GM12872 (cell line): ENCODE data around the gene ITSN1.

ENCODE experiments used
- TF ChIP-seq, protein P1 (sequence below): IDR thresholded peaks from 3 replicates; pipeline ENCODE4 v1.5.1; 2011; ENCODE audit warnings: low read depth, mild to moderate bottlenecking, low read length, moderate library complexity; ENCODE audit not compliant: insufficient read depth

ITSN1 gene

DNA sequence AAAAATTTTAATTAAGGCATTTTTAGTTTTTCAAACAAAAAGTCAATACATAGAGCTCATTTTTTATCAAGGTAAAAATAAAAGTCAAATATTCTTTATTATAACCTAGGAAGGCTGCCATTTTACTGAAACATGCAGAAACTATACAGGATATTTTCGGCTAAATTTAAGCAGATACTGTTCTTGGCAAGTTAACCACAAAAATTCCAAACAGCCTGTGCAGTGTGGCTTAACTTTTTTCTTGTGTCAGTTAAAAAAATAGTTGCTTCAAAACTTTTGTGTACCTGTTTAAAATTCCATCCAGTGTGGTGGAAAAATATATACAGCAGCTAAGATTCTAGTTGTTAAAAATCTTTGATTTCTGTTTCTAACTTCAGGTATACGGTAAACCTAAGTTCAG is 138.3 kb downstream of the ITSN1 start:
- TF ChIP-seq, protein P1, sequence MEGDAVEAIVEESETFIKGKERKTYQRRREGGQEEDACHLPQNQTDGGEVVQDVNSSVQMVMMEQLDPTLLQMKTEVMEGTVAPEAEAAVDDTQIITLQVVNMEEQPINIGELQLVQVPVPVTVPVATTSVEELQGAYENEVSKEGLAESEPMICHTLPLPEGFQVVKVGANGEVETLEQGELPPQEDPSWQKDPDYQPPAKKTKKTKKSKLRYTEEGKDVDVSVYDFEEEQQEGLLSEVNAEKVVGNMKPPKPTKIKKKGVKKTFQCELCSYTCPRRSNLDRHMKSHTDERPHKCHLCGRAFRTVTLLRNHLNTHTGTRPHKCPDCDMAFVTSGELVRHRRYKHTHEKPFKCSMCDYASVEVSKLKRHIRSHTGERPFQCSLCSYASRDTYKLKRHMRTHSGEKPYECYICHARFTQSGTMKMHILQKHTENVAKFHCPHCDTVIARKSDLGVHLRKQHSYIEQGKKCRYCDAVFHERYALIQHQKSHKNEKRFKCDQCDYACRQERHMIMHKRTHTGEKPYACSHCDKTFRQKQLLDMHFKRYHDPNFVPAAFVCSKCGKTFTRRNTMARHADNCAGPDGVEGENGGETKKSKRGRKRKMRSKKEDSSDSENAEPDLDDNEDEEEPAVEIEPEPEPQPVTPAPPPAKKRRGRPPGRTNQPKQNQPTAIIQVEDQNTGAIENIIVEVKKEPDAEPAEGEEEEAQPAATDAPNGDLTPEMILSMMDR: no peak

DNA sequence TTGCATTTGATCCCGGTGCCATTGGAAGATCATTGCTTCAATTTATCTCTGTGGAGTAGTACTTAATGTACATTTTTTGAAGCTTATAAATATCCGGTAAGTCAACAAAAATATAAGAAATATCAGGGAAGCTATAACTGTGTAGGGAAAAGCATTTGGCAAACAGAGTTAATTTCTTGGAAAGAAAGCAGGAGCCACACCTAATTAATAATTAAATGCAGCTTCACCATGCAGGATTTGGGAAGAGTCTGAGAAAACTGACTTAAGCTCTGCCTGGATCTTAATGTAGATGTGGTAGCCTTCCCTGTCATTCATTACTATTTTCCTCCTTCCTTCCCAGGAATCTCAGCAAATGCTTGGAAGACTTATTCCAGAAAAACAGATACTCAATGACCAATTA is 138.8 kb downstream of the ITSN1 start:
- TF ChIP-seq, protein P1: no peak

DNA sequence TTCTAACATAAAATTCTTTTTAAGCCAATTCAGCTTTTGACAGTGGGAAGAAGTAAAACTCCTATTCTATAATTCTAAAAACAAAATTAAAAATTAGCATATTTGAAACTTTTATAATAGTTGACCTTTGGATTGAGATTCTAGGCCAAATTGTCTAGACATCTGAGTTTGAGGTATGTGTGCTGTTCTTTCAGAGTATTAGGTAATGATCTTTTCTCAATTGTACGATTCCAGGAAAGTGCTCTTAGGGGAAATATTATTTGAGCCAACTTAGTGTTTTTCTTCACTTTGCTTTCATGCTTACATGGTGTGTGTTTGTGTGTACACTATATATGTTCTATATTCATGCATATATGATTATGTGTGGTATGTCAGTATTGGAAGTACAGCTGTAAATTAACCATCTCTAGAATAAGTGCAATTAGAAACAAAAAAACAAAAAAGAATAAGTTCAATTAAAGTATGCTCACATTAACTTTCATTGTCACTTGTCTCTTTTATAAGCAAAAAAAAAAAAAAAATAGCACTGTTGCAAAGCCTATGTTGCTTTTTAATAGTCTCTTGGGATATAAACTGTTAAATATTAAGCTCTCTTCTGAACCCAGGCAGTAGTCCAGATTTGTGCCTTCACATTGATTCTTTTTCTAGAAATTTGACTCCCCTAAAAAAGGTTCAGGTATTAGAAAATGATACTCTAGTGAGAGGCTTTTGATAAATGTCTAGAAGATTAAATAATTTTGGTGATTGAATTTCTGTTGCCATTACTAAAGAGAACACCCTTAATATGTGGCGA is 141.1 kb downstream of the ITSN1 start:
- TF ChIP-seq, protein P1: no peak

DNA sequence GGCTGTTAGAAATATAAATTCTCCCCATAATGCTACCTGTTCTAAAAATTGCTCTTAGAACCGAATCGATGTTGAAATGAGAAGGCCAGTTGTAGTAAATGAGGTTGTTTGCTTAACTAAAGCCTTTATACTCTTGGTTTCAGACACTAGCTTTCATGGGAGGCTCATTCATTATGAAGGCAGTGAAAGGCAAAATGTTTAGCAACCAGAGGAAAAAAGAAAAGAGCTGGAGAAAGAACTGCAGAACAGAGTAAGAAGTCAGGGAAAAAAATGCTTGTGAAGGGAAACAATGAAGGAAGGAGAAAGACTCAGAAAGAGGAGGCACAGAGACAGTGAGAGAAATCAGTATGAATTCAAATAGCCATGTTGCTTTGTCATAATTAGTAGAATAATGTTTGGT is 145.1 kb downstream of the ITSN1 start:
- TF ChIP-seq, protein P1: no peak

DNA sequence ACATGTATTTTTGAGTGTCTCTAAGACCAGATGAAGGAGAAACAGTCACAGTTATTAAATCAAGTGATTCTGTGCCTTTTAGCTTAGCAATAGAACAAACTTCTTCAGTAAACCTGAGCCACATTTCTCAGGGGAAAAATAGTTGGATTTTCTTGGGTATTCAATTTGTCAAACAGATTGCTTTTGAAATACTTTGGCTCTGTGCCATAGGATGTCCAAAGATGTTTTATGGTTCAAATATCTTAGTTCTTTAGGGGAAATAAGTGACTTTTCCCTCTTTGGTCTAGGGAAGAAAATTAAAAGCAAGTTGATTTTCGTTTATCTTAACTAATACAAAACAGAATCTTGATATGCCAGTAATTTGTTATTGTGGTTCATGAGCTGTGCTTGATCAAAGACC is 147.4 kb downstream of the ITSN1 start:
- TF ChIP-seq, protein P1: no peak

DNA sequence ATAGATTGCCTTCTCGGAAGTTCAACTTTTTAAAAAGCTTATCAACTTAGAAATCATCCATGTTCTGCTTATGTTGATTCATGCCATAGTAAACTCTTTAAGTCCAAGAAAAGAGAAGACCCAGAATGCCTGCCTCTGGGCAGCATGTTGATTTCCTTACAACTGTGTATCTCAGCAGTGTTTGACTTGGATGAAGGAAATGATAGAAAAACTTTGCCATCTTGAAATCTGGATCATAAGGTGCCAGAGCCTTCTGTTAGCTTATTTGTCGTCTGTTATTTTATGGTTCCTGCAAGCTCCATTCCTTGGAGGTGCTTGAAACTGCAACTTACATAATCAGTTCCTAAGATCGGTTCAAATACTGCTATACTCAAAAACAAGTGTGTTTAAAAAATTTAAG is 148.8 kb downstream of the ITSN1 start:
- TF ChIP-seq, protein P1: no peak

DNA sequence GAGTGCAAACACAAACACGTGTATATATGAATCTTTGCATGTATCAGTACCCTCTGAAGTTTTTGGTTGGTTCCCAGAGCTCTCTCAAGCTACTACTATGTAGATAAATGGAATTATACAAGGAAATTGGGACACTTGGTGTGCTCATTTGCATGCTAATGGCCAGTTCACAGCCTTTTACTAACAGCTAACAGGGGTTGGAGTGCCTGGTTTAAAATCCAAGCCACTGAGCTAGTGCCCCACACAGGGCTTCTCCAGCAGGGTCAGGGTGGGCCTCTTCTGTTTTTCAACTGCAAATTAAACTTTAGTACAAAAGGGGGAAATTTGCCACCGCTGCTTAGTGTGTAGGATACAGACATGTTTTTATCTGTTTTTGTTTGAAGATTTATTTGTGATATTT is 152.3 kb downstream of the ITSN1 start:
- TF ChIP-seq, protein P1: no peak
